Gastrocnemius medialis (tissue), 4 donors: ENCODE results near the gene GALNT17. TPM values are rescaled to one million over a fixed set of nuclear protein-coding genes. Genes with fewer than 3 reads are reported as not detected.
"Not testable (repeated sequence)": the region's sequence is repeated elsewhere in the genome, so short reads cannot be mapped to it uniquely, and the experiment has no call there.

Experiments used
- ATAC-seq, 2 donors: fragments of 150-250 bp; one replicate each; pipeline ENCODE4 v1.9.1; 2016
- DNase-seq, 2 donors: peaks; one replicate each; pipeline ENCODE4 v3.0.0-alpha.2; 2019
- H3K27ac ChIP-seq, 4 donors: fragments of 200-600 bp; sonication (generic); 1 replicate in 1 of 4; 2 replicates in 3 of 4; pipeline ENCODE4 v1.5.1; 2016 to 2018; ENCODE audit warnings: mild to moderate bottlenecking in 2 of 4, moderate library complexity in 1 of 4
- H3K27me3 ChIP-seq, 3 donors: fragments of 200-600 bp; sonication (generic) in 2 of 3; 1 replicate in 1 of 3; 2 replicates in 2 of 3; pipeline versions ENCODE4 v1.5.1 to v1.6.0; 2016 to 2019; ENCODE audit warnings: mild to moderate bottlenecking in 1 of 3, moderate library complexity in 1 of 3
- H3K36me3 ChIP-seq, 2 donors: fragments of 200-600 bp; sonication (generic) in 1 of 2; one replicate each; pipeline ENCODE4 v1.5.1; 2017 to 2018
- H3K4me1 ChIP-seq, 2 donors: fragments of 200-600 bp; sonication (generic) in 1 of 2; one replicate each; pipeline ENCODE4 v1.5.1; 2016 to 2017; ENCODE audit warnings: mild to moderate bottlenecking in 2 of 2
- H3K4me3 ChIP-seq, 4 donors: fragments of 200-600 bp; sonication (generic) in 3 of 4; 1 replicate in 1 of 4; 2 replicates in 3 of 4; pipeline ENCODE4 v1.5.1; 2016 to 2019; ENCODE audit warnings: mild to moderate bottlenecking in 2 of 4
- H3K9me3 ChIP-seq, 3 donors: fragments of 200-600 bp; sonication (generic) in 2 of 3; 1 replicate in 1 of 3; 2 replicates in 2 of 3; pipeline ENCODE4 v1.5.1; 2016 to 2019
- CTCF ChIP-seq, 5 experiments: fragments of 450-650 bp in 3 of 5; fragments of 200-600 bp in 2 of 5; sonication (generic) in 2 of 5; IDR thresholded peaks in 4 of 5; conservative IDR thresholded peaks in 1 of 5; 1 replicate in 4 of 5; 2 replicates in 1 of 5; pipeline ENCODE4 v1.5.1; 2016 to 2019; ENCODE audit warnings: antibody characterized with exemption in 5 of 5, mild to moderate bottlenecking in 3 of 5, moderate library complexity in 3 of 5
- POLR2A ChIP-seq, 2 donors: fragments of 450-650 bp; IDR thresholded peaks; one replicate each; pipeline ENCODE4 v1.6.1; 2017; ENCODE audit warnings: antibody characterized with exemption in 2 of 2, mild to moderate bottlenecking in 2 of 2, moderate library complexity in 2 of 2
- in situ Hi-C, 4 donors: fragments of 200-750 bp; cut with MboI; loops; one replicate each; pipeline versions ENCODE4 v1.15.0 to v1.8.0; 2017; ENCODE audit warnings: low sequenced_read_pairs in 4 of 4
- intact Hi-C: fragments of 100-400 bp; cut with DNase I; formaldehyde crosslinking; loops from one replicate; pipeline ENCODE4 v1.15.1; 2023; ENCODE audit warnings: low total_unique reads
- total RNA-seq, 4 donors: library from RNA; depleted of rRNA; stranded (reverse); fragments of >200 nt; gene quantifications; one replicate each; pipeline versions ENCODE4 v1.1.0 to v1.2.3, GENCODE V29; 2016

GALNT17 gene
- total RNA-seq, 4 donors from 2014 or later: 1.9 to 13.0 (median 12.3) TPM

- H3K9me3 ChIP-seq: no peaks in the 10 kb centered on the region
- intact Hi-C loops (no loop called here), in situ Hi-C loops (no loop called here)
- TF ChIP-seq POLR2A (IDR thresholded peaks at IDR 0.05): no peak
- DNase-seq: no peak
- no peak for ATAC-seq
- no peak overlapping the region for H3K27ac ChIP-seq
- no peaks in the 10 kb centered on the region for H3K27me3 ChIP-seq
- no peaks in the 10 kb centered on the region for H3K36me3 ChIP-seq
- peaks cover 0 to 3% of the 10 kb centered on the region in 2 donors for H3K4me1 ChIP-seq
- no peak overlapping the region for H3K4me3 ChIP-seq
Measured at GRCh38 chr7:71198887-71199286, 66.9 kb downstream of the GALNT17 start.

GRCh38 chr7:71206184-71206583 is 74.2 kb downstream of the GALNT17 start:
- Histone ChIP-seq H3K4me1 (peaks cover 0 to 3% of the 10 kb centered on the region in 2 donors), H3K36me3 (no peaks in the 10 kb centered on the region), H3K27me3 (no peaks in the 10 kb centered on the region), H3K9me3 (no peaks in the 10 kb centered on the region), H3K27ac (no peak overlapping the region), H3K4me3 (no peak overlapping the region)
- intact Hi-C loops: no loop called here
- ATAC-seq (no peak), DNase-seq (no peak)
- no peak for TF ChIP-seq CTCF (IDR thresholded peaks at IDR 0.05 in 4 of 5, conservative IDR thresholded peaks at IDR 0.05 in 1 of 5)
- no peak for TF ChIP-seq POLR2A (IDR thresholded peaks at IDR 0.05)
- in situ Hi-C loops: no loop called here

GRCh38 chr7:71208881-71209280 is 76.9 kb downstream of the GALNT17 start:
- H3K4me1 ChIP-seq: no peaks in the 10 kb centered on the region
- no peaks in the 10 kb centered on the region for H3K36me3 ChIP-seq
- in situ Hi-C loops: no loop called here
- no peak for ATAC-seq
- H3K9me3 ChIP-seq: no peaks in the 10 kb centered on the region
- intact Hi-C loops: no loop called here
- H3K27ac ChIP-seq: no peak overlapping the region
- DNase-seq: no peak
- H3K27me3 ChIP-seq: no peaks in the 10 kb centered on the region
- H3K4me3 ChIP-seq: no peak overlapping the region
- TF ChIP-seq POLR2A (IDR thresholded peaks at IDR 0.05): no peak
- no peak for TF ChIP-seq CTCF (IDR thresholded peaks at IDR 0.05 in 4 of 5, conservative IDR thresholded peaks at IDR 0.05 in 1 of 5)

GRCh38 chr7:71209484-71209883 is 77.5 kb downstream of the GALNT17 start:
- H3K27ac ChIP-seq: not testable (repeated sequence)

GRCh38 chr7:71210220-71210619 is 78.3 kb downstream of the GALNT17 start:
- H3K36me3 ChIP-seq: no peaks in the 10 kb centered on the region
- H3K27ac ChIP-seq: no peak overlapping the region
- no peak for DNase-seq
- no peak for ATAC-seq
- no peak for TF ChIP-seq CTCF (IDR thresholded peaks at IDR 0.05 in 4 of 5, conservative IDR thresholded peaks at IDR 0.05 in 1 of 5)
- no peak for TF ChIP-seq POLR2A (IDR thresholded peaks at IDR 0.05)
- no peaks in the 10 kb centered on the region for H3K9me3 ChIP-seq
- in situ Hi-C loops: no loop called here
- no peaks in the 10 kb centered on the region for H3K27me3 ChIP-seq
- H3K4me3 ChIP-seq: no peak overlapping the region
- no peaks in the 10 kb centered on the region for H3K4me1 ChIP-seq
- intact Hi-C loops: no loop called here

More at GRCh38 chr7:71209484-71209883, 77.5 kb downstream of the GALNT17 start:
- H3K9me3 ChIP-seq, H3K27me3 ChIP-seq, DNase-seq, in situ Hi-C loops, intact Hi-C loops, H3K36me3 ChIP-seq, H3K4me1 ChIP-seq, ATAC-seq, H3K4me3 ChIP-seq: not testable (repeated sequence)

GRCh38 chr7:71212433-71212832 is 80.5 kb downstream of the GALNT17 start:
- H3K4me1 ChIP-seq, DNase-seq, H3K27ac ChIP-seq, in situ Hi-C loops, H3K36me3 ChIP-seq, ATAC-seq, H3K9me3 ChIP-seq, H3K27me3 ChIP-seq, H3K4me3 ChIP-seq, intact Hi-C loops: not testable (repeated sequence)
